GM18505 (cell line): ENCODE results near the gene RLN2.
"Not testable (repeated sequence)": the region's sequence is repeated elsewhere in the genome, so short reads cannot be mapped to it uniquely, and the experiment has no call there.

ENCODE experiments used
- ATAC-seq: cut with Tn5 transposase; IDR thresholded peaks from one replicate; pipeline ENCODE4 v1.9.1; 2021; ENCODE audit not compliant: unreplicated experiment
- POLR2A ChIP-seq: IDR thresholded peaks from 4 replicates; pipeline ENCODE4 v1.6.1; 2011; ENCODE audit warnings: borderline replicate concordance; ENCODE audit not compliant: insufficient read depth, insufficient read length; ENCODE audit errors: extremely low read depth

Gene RLN2, protein sequence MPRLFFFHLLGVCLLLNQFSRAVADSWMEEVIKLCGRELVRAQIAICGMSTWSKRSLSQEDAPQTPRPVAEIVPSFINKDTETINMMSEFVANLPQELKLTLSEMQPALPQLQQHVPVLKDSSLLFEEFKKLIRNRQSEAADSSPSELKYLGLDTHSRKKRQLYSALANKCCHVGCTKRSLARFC

DNA sequence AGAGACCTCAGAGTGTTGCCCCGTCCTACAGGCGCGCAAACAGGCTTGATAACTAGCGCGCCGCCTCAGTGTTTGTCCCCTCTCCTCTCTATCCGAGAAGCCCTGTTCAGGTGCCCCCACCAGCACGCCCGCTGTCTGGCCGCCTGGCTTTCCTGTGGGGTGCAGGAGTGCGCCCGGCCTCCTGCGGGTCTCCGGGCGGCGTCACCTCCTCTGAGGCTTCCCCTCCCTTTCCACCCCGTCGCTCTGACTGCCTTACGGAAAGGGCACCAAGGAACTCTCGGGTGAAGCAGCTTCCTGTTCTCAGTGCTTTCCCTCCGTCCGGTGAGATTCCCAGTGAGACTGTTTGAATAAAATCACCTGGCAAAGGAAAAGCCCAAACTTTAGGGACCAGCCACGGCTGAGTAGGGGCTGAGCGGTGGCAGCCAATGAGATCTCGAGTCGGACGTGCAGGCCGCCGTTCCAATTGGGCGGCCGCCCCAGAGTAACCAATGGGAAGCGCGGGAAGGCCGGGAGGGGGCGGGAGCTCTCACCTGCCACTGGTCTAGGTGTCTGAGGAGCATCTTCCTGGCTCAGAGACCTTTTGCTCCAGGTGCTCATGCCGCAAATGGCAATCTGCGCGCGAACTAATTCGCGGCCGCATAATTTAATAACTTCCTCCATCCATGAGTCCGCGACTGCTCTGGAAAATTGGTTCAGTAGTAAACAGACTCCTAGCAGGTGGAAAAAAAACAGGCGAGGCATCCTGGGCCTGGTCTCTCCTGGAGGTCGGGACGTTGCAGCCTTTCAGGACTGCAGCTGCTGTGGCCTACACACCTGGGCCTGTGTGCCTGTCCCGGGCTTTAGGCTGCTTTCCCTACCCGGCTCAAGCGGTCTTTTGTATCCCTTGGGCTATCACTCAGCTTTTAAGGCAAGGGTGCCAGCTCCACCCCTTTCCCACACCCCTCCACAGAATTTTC is at the start of gene RLN2:
Gene RLN2, minus strand, starts transcription at position 877 of the 956 bp plus-strand sequence. Its CDS starts 136 bp downstream, at position 741.
- ATAC-seq = peak; percentile 99

DNA sequence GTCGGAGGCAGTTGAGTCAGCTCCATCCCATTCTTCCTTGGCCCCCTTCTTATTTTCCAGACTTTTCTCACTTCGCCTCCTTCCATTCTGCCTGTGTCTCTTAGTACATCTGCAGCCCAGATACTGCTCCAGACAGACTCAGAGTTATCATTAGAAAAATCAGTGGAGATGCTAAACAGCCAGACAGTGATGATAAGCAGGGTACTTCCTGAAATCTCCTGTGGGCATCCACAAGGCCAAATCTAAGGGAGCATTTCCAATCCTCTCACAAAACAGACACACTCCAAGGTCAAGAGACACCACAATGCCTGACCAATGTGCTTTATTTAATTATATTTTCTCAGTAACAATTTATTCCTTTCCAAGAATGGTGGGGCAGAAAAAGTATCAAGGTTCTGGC is 49.7 kb upstream of the RLN2 start:
- ATAC-seq = no peak
- no peak for TF ChIP-seq POLR2A

DNA sequence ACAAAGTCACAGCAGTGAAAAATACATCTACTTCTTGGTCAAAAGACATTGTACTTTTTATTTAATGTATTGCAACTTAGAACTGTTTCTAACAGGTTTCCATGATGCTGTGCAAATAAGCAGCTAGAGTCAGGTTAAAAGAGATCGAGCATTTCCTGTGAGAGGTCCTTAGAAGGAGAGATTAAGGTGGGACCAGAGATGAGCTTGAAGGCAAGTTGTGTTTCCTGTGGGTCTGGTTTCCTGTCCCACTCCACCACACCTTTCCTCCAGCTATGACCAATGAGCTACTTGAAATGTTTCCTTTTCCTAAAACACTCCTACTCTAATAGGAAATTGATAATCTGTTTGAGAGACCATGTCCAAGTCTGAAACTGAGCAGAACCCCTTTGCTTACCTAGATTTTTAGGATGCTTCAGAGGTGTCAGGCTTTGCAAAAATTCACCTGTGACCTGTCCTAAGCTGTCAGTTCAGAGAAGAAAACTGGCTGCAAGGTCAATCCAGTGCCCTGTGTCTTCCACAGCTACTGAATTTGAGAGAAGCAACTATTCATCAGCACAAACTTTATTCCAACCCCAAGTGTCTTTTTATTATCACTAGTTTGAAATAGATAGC is 48.2 kb upstream of the RLN2 start:
- no peak for TF ChIP-seq POLR2A
- no peak for ATAC-seq

DNA sequence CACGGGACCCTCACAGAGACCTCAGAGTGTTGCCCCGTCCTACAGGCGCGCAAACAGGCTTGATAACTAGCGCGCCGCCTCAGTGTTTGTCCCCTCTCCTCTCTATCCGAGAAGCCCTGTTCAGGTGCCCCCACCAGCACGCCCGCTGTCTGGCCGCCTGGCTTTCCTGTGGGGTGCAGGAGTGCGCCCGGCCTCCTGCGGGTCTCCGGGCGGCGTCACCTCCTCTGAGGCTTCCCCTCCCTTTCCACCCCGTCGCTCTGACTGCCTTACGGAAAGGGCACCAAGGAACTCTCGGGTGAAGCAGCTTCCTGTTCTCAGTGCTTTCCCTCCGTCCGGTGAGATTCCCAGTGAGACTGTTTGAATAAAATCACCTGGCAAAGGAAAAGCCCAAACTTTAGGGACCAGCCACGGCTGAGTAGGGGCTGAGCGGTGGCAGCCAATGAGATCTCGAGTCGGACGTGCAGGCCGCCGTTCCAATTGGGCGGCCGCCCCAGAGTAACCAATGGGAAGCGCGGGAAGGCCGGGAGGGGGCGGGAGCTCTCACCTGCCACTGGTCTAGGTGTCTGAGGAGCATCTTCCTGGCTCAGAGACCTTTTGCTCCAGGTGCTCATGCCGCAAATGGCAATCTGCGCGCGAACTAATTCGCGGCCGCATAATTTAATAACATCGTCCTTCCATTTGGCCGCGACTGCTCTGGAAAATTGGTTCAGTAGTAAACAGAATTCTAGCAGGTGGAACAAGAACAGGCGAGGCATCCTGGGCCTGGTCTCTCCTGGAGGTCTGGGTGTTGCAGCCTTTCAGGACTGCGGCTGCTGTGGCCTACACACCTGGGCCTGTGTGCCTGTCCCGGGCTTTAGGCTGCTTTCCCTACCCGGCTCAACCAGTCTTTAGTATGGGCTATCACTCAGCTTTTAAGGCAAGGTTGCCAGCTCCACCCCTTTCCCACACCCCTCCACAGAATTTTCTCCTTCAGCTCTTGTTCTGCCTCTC is 34.8 kb upstream of the RLN2 start, which contains the start of gene RLN1:
Gene RLN1, minus strand, starts transcription at position 885 of the 990 bp plus-strand sequence. Its CDS starts 130 bp downstream, at position 755.
- ATAC-seq = peak; percentile 98

DNA sequence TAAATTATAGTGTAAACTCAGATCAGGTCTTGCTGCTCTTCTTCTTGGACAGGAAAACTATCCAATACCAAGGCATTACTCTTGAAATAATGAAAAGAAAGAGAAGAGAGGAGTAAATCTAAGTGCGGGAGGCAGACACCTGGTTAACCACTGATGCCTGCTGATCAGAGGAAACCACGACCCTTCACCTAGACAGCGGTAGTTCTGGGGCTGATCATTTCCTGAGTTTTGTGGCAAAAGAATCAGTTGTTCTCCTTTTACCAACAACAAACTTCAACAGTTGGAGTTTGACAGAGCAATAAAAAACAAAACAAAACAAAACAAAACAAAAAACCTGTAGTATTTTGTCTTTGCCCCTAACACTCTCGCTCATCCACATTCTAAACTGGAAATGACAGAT is 32.2 kb upstream of the RLN2 start:
- no peak for ATAC-seq
- TF ChIP-seq POLR2A = no peak

DNA sequence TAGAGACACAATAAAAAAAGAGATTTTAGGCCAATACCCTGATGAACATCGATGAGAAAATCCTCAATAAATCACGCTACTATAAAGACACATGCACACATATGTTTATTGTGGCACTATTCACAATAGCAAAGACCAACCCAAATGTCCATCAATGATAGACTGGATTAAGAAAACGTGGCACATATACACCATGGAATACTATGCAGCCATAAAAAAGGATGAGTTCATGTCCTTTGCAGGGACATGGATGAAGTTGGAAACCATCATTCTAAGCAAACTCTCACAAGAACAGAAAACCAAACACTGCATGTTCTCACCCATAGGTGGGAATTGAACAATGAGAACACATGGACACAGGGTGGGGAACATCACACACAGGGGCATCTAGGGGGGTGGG is 26.8 kb upstream of the RLN2 start:
- not testable (repeated sequence) for ATAC-seq

DNA sequence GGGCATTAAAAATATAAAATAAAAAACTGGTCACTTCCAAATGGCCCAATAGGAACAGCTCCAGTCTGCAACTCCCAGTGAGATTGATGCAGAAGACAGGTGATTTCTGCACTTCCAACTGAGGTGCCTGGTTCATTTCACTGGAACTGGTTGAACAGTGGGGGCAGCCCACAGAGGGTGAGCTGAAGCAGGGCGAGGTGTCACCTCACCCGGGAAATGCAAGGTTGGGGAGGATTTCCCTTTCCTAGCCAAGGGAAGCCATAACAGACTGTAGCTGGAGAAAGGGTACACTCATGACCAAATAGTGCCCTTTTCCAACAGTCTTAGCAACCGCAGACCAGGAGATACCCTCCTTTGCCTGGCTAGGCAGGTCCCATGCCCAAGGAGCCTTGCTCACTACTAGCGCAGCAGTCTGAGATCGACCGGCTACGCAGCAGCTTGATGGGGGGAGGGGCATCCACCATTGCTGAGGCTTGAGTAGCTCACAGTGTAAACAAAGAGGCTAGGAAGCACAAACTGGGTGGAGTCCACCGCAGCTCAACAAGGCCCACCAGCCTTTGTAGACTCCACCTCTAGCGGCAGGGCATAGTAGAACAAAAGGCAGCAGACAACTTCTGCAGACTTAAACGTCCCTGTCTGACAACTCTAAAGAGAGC is 22.5 kb upstream of the RLN2 start:
- no peak for ATAC-seq
- no peak for TF ChIP-seq POLR2A

DNA sequence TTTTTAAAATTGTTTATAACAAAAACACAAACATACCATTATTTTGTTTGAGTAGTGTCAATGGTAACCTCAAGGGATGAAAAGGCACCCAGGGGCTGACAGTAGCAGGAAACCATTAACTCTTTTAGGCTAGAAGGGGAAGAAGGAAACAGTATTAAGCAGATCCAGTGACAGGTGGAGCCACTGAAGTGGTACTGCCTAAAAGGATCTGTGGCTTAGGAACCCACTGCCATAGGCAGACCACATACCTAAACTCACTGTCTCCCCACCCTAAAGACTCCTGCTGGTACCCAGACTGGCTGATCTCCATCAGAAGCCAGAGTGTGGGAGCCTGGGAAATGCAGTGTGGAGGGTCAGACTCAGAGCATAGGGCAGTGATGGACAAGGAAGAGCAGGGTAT is 21.7 kb upstream of the RLN2 start:
- no peak for TF ChIP-seq POLR2A
- no peak for ATAC-seq

DNA sequence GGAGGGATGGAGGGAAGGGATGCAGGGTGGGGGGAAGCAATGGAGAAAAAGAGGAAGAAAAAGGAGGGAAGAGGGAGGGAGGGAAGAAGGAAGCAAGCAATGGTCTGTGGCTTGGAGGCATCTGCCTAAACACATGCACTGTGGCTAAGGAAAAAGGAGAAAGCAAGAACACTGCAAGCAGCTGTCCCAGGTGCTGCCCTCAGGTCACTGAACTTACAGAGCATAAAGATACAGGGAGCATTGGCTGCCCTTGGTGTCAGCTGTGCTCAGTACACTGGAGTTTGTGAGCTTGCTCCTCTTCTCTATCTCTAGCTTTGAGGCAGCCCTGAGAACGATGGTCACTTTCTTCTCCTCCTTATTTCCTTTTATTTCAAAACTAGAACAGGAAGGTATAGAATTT is 17.1 kb upstream of the RLN2 start:
- not testable (repeated sequence) for ATAC-seq

DNA sequence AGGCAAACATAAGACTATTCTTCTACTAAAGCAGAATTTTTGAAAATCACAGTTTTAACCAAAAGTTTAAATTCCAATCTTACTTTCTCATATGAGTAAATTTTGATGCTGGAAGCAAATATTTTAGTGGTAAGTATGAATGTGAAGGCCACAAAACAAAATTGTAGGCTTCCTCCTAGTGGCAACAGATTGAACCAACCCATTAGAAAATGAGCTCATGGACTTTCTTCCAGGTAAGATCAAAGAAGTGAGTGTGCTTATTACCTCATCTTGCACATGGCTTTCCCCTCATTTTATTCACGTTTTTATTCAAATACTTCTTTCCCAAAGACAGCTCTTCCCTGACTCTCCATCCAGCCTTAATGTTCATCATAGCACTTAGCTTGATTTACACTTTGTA is 16.5 kb upstream of the RLN2 start:
- TF ChIP-seq POLR2A = no peak
- ATAC-seq = no peak

DNA sequence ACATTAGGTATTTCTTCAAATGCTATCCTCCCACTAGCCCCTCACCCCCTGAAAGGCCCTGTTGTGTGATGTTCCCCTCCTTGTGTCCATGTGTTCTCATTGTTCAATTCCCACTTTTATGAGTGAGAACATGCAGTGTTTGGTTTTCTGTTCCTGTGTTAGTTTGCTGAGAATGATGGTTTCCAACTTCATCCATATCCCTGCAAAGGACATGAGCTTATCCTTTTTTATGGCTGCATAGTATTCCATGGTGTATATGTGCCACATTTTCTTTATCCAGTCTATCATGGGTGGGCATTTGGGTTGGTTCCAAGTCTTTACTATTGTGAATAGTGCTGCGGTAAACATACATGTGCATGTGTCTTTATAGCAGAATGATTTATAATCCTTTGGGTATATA is 11.9 kb upstream of the RLN2 start:
- not testable (repeated sequence) for ATAC-seq

DNA sequence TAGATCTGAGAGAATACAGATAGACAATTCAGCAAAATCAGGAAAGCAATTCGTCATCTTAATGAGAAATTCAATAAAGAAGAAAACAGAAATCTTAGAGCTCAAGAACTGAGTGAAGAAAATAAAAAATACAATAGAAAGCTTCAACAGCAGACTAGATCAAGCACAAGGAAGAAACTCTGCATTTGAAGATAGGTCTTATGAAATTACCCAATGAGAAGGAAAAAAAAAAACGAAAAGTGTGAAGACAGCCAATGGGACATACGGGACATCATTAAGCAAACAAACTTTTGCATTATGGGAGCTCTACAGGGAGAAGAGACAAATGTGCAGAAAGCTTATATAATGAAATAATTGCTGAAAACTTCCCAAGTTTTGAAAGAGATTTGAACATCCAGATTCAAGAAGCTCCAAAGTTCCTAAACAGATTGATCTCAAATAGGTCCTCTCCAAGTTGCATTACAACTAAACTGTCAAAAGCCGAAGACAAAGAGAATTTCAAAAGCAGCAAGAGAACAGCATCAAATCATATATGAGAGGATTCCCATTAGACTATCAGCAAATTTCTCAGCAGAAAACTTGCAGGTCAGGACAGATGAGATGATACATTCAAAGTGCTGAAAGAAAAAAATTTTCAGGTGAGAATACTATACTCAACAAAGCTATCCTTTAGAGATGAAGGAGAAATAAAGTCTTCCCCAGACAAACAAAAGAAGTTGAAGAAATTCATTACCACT is 10.8 kb upstream of the RLN2 start:
- TF ChIP-seq POLR2A = no peak
- ATAC-seq = no peak
